Measurements from ENCODE around the gene AGRN.

Gene AGRN

GRCh38 chr1:1072299-1072848 lies 52.5 kb downstream of the AGRN start:
- no peaks in the 10 kb centered on the region for H3K36me3 ChIP-seq (ENCODE audit: control insufficient read depth, insufficient read depth, low read length)
- H3K9ac ChIP-seq = no peak overlapping the region
- H3K4me1 ChIP-seq = peaks cover 3% of the 10 kb centered on the region
- no peaks in the 10 kb centered on the region for H3K27me3 ChIP-seq (ENCODE audit: control insufficient read depth, insufficient read depth, low read length)
- H3K4me2 ChIP-seq (ENCODE audit: low read length) = no peak overlapping the region
- no peaks in the 10 kb centered on the region for H3K79me2 ChIP-seq
- no peak overlapping the region for H3K27ac ChIP-seq
- no peak for TF ChIP-seq CTCF (IDR thresholded peaks at IDR 0.05)
- H3K4me3 ChIP-seq (ENCODE audit: low read depth, low read length) = no peak overlapping the region
- H3K9me3 ChIP-seq (ENCODE audit: control insufficient read depth, low read length) = no peaks in the 10 kb centered on the region
- no peak overlapping the region for H2AFZ ChIP-seq

GRCh38 chr1:1072849-1073742 lies 53.2 kb downstream of the AGRN start:
- no peak overlapping the region for H2AFZ ChIP-seq
- H3K9me3 ChIP-seq (ENCODE audit: control insufficient read depth, low read length) = no peaks in the 10 kb centered on the region
- no peaks in the 10 kb centered on the region for H3K27me3 ChIP-seq (ENCODE audit: control insufficient read depth, insufficient read depth, low read length)
- no peak overlapping the region for H3K27ac ChIP-seq
- H3K79me2 ChIP-seq = no peaks in the 10 kb centered on the region
- no peak overlapping the region for H3K4me3 ChIP-seq (ENCODE audit: low read depth, low read length)
- peaks cover 3% of the 10 kb centered on the region for H3K4me1 ChIP-seq
- H3K4me2 ChIP-seq (ENCODE audit: low read length) = no peak overlapping the region
- H3K9ac ChIP-seq = no peak overlapping the region
- no peak for TF ChIP-seq CTCF (IDR thresholded peaks at IDR 0.05)
- H3K36me3 ChIP-seq (ENCODE audit: control insufficient read depth, insufficient read depth, low read length) = no peaks in the 10 kb centered on the region

- TF ChIP-seq CTCF (IDR thresholded peaks at IDR 0.05) = no peak
- Histone ChIP-seq H3K9me3 (ENCODE audit: control insufficient read depth, low read length) (no peaks in the 10 kb centered on the region), H3K4me3 (ENCODE audit: low read depth, low read length) (no peak within 1 kb of the TSS), H3K36me3 (ENCODE audit: control insufficient read depth, insufficient read depth, low read length) (no peaks in the 10 kb centered on the region), H3K4me2 (ENCODE audit: low read length) (no peak within 1 kb of the TSS), H2AFZ (no peak within 1 kb of the TSS), H3K27me3 (ENCODE audit: control insufficient read depth, insufficient read depth, low read length) (no peaks in the 10 kb centered on the region), H3K27ac (no peak within 1 kb of the TSS), H3K4me1 (peaks cover 3% of the 10 kb centered on the region), H3K9ac (no peak within 1 kb of the TSS), H3K79me2 (no peaks in the 10 kb centered on the region)
Observed at GRCh38 chr1:1073743-1074587, 54.0 kb downstream of the AGRN start, which contains the start of gene RNF223. RNF223 (minus strand) TSS chr1:1074306; CDS start chr1:1072566, 1,740 bp downstream.

- Histone ChIP-seq H3K4me2 (ENCODE audit: low read length) (no peak overlapping the region), H2AFZ (no peak overlapping the region), H3K4me3 (ENCODE audit: low read depth, low read length) (no peak overlapping the region), H3K36me3 (ENCODE audit: control insufficient read depth, insufficient read depth, low read length) (no peaks in the 10 kb centered on the region), H3K4me1 (peaks cover 2% of the 10 kb centered on the region), H3K27ac (no peak overlapping the region), H3K9ac (no peak overlapping the region), H3K79me2 (no peaks in the 10 kb centered on the region), H3K9me3 (ENCODE audit: control insufficient read depth, low read length) (no peaks in the 10 kb centered on the region), H3K27me3 (ENCODE audit: control insufficient read depth, insufficient read depth, low read length) (no peaks in the 10 kb centered on the region)
- TF ChIP-seq CTCF (IDR thresholded peaks at IDR 0.05) = no peak
Observed at GRCh38 chr1:1074631-1075147, 54.8 kb downstream of the AGRN start.

All from parathyroid adenoma (tissue), 2 donors.